Keratinocyte (primary cell): ENCODE measurements around the gene CHCHD6. TPM values are rescaled to one million over a fixed set of nuclear protein-coding genes. Genes with fewer than 3 reads are reported as not detected.

ENCODE experiments used
- DNase-seq: peaks from one replicate; pipeline ENCODE4 v3.0.0-alpha.2; 2011; ENCODE audit warnings: low read depth, missing footprints, low spot score
- FAIRE-seq: peaks from 2 replicates; lab custom pipeline; 2011; peaks lifted over from hg19 to GRCh38; lab: Jason Lieb, UNC
- H2AFZ ChIP-seq: 2 replicates; pipeline ENCODE4 v1.6.0; 2012; ENCODE audit warnings: low read length, control low read depth, inconsistent platforms; ENCODE audit not compliant: control insufficient read depth
- H3K27ac ChIP-seq: 2 replicates; pipeline ENCODE4 v1.5.1; 2011; ENCODE audit warnings: low read length; ENCODE audit not compliant: control insufficient read depth, insufficient read depth
- H3K27me3 ChIP-seq: 3 replicates; pipeline ENCODE4 v1.6.0; 2011; ENCODE audit warnings: low read length; ENCODE audit not compliant: control insufficient read depth, insufficient read depth; ENCODE audit errors: extremely low read depth
- H3K36me3 ChIP-seq, 2 experiments: 2 replicates in 1 of 2; 3 replicates in 1 of 2; pipeline ENCODE4 v1.5.1; 2011; ENCODE audit warnings: low read length in 2 of 2, mild to moderate bottlenecking in 1 of 2; ENCODE audit not compliant: control insufficient read depth in 2 of 2, insufficient read depth in 2 of 2; ENCODE audit errors: extremely low read depth in 1 of 2
- H3K4me1 ChIP-seq: 3 replicates; pipeline ENCODE4 v1.5.1; 2011; ENCODE audit warnings: low read length; ENCODE audit not compliant: control insufficient read depth, insufficient read depth; ENCODE audit errors: extremely low read depth
- H3K4me2 ChIP-seq: 3 replicates; pipeline ENCODE4 v1.6.0; 2011; ENCODE audit warnings: low read depth, low read length; ENCODE audit not compliant: control insufficient read depth, insufficient read depth; ENCODE audit errors: extremely low read depth
- H3K4me3 ChIP-seq, 3 experiments: fragments of 200-600 bp in 1 of 3; sonication (generic) in 1 of 3; 2 replicates in 2 of 3; 3 replicates in 1 of 3; pipeline ENCODE4 v1.5.1; 2011 to 2016; ENCODE audit warnings: low read length in 3 of 3, mild to moderate bottlenecking in 3 of 3, control low read depth in 2 of 3, inconsistent platforms in 1 of 3, low read depth in 1 of 3, mixed read lengths in 1 of 3, mixed run types in 1 of 3, moderate library complexity in 1 of 3; ENCODE audit not compliant: control insufficient read depth in 2 of 3, insufficient read depth in 2 of 3; ENCODE audit errors: extremely low read depth in 1 of 3
- H3K79me2 ChIP-seq: 2 replicates; pipeline ENCODE4 v1.6.0; 2012; ENCODE audit warnings: low read length; ENCODE audit not compliant: control insufficient read depth, insufficient read depth
- H3K9ac ChIP-seq: 3 replicates; pipeline ENCODE4 v1.6.0; 2011; ENCODE audit warnings: low read length; ENCODE audit not compliant: control insufficient read depth, insufficient read depth; ENCODE audit errors: extremely low read depth
- H3K9me1 ChIP-seq: 3 replicates; pipeline ENCODE4 v1.6.0; 2011; ENCODE audit warnings: low read length; ENCODE audit not compliant: control insufficient read depth, insufficient read depth; ENCODE audit errors: extremely low read depth
- H3K9me3 ChIP-seq: 2 replicates; pipeline ENCODE4 v1.5.1; 2012; ENCODE audit warnings: low read depth, low read length; ENCODE audit not compliant: control insufficient read depth
- H4K20me1 ChIP-seq: 3 replicates; pipeline ENCODE4 v1.6.0; 2011; ENCODE audit warnings: low read length; ENCODE audit not compliant: control insufficient read depth, insufficient read depth; ENCODE audit errors: extremely low read depth
- CTCF ChIP-seq, 3 experiments: IDR thresholded peaks in 1 of 3; conservative IDR thresholded peaks in 1 of 3; optimal IDR thresholded peaks in 1 of 3; 2 replicates in 2 of 3; 3 replicates in 1 of 3; pipeline versions ENCODE3 to v1.5.1; 2011; ENCODE audit warnings: low read length in 3 of 3, mild to moderate bottlenecking in 3 of 3, moderate library complexity in 2 of 3, control low read depth in 1 of 3, inconsistent platforms in 1 of 3; ENCODE audit not compliant: insufficient read depth in 2 of 3; ENCODE audit errors: extremely low read depth in 1 of 3
- EZH2 ChIP-seq: IDR thresholded peaks from one replicate; pipeline ENCODE4 v1.6.1; 2012; ENCODE audit warnings: inconsistent platforms, mild to moderate bottlenecking, low read length, moderate library complexity
- dilution Hi-C: fragments of 300-500 bp; cut with MboI; formaldehyde crosslinking; loops from one replicate; pipeline ENCODE4 v1.7.0; 2020; ENCODE audit warnings: low sequenced_read_pairs; ENCODE audit not compliant: extremely low pct_ligation_motif_present
- polyA plus RNA-seq, 5 experiments: library from polyadenylated mRNA; depleted of rRNA in 3 of 5; stranded (reverse) in 3 of 5; stranded (forward) in 1 of 5; unstranded in 1 of 5; fragments of >200 nt; gene quantifications; 1 replicate in 1 of 5; 2 replicates in 3 of 5; 3 replicates in 1 of 5; pipeline versions ENCODE4 v1.2.1 to v1.2.3, GENCODE V29; 2011 to 2012; ENCODE audit warnings: missing spikeins in 2 of 5, low read depth in 1 of 5, low replicate concordance in 1 of 5

Gene CHCHD6
- polyA plus RNA-seq, 1 donor (not counting 4 experiments of a cell fraction or from before 2014, with no cell fraction given): 21.7 TPM

- TF ChIP-seq CTCF (optimal IDR thresholded peaks at IDR 0.05 in 1 of 3, IDR thresholded peaks at IDR 0.05 in 1 of 3, conservative IDR thresholded peaks at IDR 0.05 in 1 of 3; ENCODE audit: extremely low read depth in 1 of 3, insufficient read depth in 2 of 3, low read length in 3 of 3) (no peak), EZH2 (no peak)
- no peaks in the 10 kb centered on the region for H3K79me2 ChIP-seq
- H3K27ac ChIP-seq: no peak overlapping the region
- no peak overlapping the region for H3K4me3 ChIP-seq
- peaks cover 5% of the 10 kb centered on the region for H3K4me1 ChIP-seq
- H3K9me1 ChIP-seq: no peaks in the 10 kb centered on the region
- H4K20me1 ChIP-seq: no peaks in the 10 kb centered on the region
- H2AFZ ChIP-seq: no peak overlapping the region
- DNase-seq (no peak), FAIRE-seq (no peak)
- H3K9ac ChIP-seq: no peak overlapping the region
- H3K27me3 ChIP-seq: no peaks in the 10 kb centered on the region
- dilution Hi-C loops: no loop called here
- H3K9me3 ChIP-seq: no peaks in the 10 kb centered on the region
- H3K36me3 ChIP-seq: peaks cover 5% of the 10 kb centered on the region in 2 experiments
- no peak overlapping the region for H3K4me2 ChIP-seq
Observed at GRCh38 chr3:126837773-126838172, 133.7 kb downstream of the CHCHD6 start.

- no peak for DNase-seq
- dilution Hi-C loops: no loop called here
- H3K4me1 ChIP-seq: peaks cover 8% of the 10 kb centered on the region
Observed at GRCh38 chr3:126845920-126846715, 142.1 kb downstream of the CHCHD6 start.

More at GRCh38 chr3:126845920-126846715, 142.1 kb downstream of the CHCHD6 start:
- no peak for TF ChIP-seq EZH2
- TF ChIP-seq CTCF (optimal IDR thresholded peaks at IDR 0.05 in 1 of 3, IDR thresholded peaks at IDR 0.05 in 1 of 3, conservative IDR thresholded peaks at IDR 0.05 in 1 of 3; ENCODE audit: extremely low read depth in 1 of 3, insufficient read depth in 2 of 3, low read length in 3 of 3): no peak
- no peak overlapping the region for H2AFZ ChIP-seq
- H3K4me3 ChIP-seq: no peak overlapping the region
- H3K9me1 ChIP-seq: peaks cover 4% of the 10 kb centered on the region
- FAIRE-seq: no peak
- no peaks in the 10 kb centered on the region for H4K20me1 ChIP-seq
- H3K4me2 ChIP-seq: no peak overlapping the region
- no peak overlapping the region for H3K9ac ChIP-seq
- H3K36me3 ChIP-seq: no peaks in the 10 kb centered on the region
- no peaks in the 10 kb centered on the region for H3K9me3 ChIP-seq
- no peaks in the 10 kb centered on the region for H3K27me3 ChIP-seq
- H3K27ac ChIP-seq: no peak overlapping the region
- no peaks in the 10 kb centered on the region for H3K79me2 ChIP-seq
